ENCODE results near the gene IGSF21. TPM values are rescaled to one million over a fixed set of nuclear protein-coding genes. Genes with fewer than 3 reads are reported as not detected.

IGSF21 gene
- total and polyA plus RNA-seq, 2 of the 8 experiments (the other 6 are each of a cell fraction or from before 2014, with no cell fraction given), result 22.5 to 28.5 TPM

DNA sequence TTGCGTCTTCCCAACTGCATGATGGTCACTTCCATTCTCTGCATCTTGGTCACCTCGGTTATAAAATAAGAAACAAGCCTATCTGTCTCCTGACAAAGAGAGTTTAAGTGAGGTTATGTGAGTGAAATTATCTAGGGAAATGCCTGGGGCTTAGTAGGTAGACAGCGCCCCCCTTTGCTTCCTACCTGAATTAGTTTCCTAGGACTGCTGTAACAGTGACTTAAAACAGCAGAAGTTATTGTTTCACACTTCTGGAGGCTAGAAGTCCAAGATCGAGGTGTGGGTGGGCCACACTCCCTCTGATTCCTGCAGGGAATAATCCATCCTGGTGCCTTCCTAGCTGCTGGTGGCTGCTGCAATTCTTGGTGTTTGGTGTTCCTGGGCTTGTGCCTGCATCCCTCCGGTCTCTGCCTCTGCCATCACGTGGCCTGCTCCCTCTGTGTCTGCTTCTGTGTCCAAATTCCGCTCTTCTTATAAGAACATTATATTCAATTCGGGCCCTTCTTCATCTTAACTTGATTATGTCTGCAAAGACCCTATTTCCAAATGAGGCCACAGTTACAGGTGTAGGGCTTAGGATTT lies 92.6 kb downstream of the IGSF21 start:
- no peak overlapping the region for H3K27ac ChIP-seq (ENCODE audit: low read depth, low read length)
- no peaks in the 10 kb centered on the region for H4K20me1 ChIP-seq (replicated peaks in 1 of 2; ENCODE audit: control insufficient read depth in 1 of 2, insufficient read depth in 2 of 2, low read length in 2 of 2)
- no peaks in the 10 kb centered on the region for H3K23me2 ChIP-seq (ENCODE audit: low read depth, low read length)
- no peak overlapping the region for H3K14ac ChIP-seq (ENCODE audit: insufficient read length)
- no peak overlapping the region for H2BK120ac ChIP-seq (replicated peaks; ENCODE audit: low read depth, low read length)
- no peak overlapping the region for H3K23ac ChIP-seq (ENCODE audit: insufficient read length)
- POLR2A ChIA-PET (ENCODE audit: partially characterized antibody), result no interaction called here
- H3K18ac ChIP-seq (ENCODE audit: extremely low read depth, low read length), result peak overlapping the region; percentile 52
- H3K9me3 ChIP-seq (ENCODE audit: insufficient read depth in 2 of 2, low read depth in 1 of 2, low read length in 1 of 2), result no peaks in the 10 kb centered on the region
- no peak overlapping the region for H4K5ac ChIP-seq (ENCODE audit: insufficient read length, low read depth, low read length)
- no peak overlapping the region for H2AK5ac ChIP-seq (ENCODE audit: low read depth, low read length)
- DNase-seq (ENCODE audit: low read depth in 1 of 2, low spot score in 2 of 2) (peak in 1 of 2 experiments; percentile 59), FAIRE-seq (peak; percentile 65)
- CTCF ChIA-PET (ENCODE audit: partially characterized antibody), result interaction anchor here (0.6 to 3.6 kb wide), 39 partner anchors 11 to 538 kb away, joined by 3 to 26 read pairs (median 4); no protein-coding TSS in a partner anchor
- H3K79me2 ChIP-seq (ENCODE audit: control insufficient read depth in 1 of 2, insufficient read depth in 2 of 2, low read length in 2 of 2), result no peaks in the 10 kb centered on the region
- H2BK15ac ChIP-seq (ENCODE audit: low read length), result 0 out of 2 replicates have a peak overlapping the region, but pooled peaks have one; percentile 36
- peak overlapping the region; percentile 85 for H4K91ac ChIP-seq (replicated peaks; ENCODE audit: insufficient read length, low read length)
- H4K8ac ChIP-seq (ENCODE audit: extremely low read depth, insufficient read depth, low read length), result no peak overlapping the region
- H3K4me2 ChIP-seq (ENCODE audit: insufficient read depth in 1 of 2, low read depth in 2 of 2, low read length in 2 of 2), result 0 out of 4 replicates have a peak overlapping the region, but pooled peaks of 1 of the 2 experiments have one; percentile 2
- WGBS, 2 experiments (ENCODE audit: extremely low coverage in 1 of 2, insufficient coverage in 1 of 2, insufficient read length in 1 of 2, insufficient replicate concordance in 2 of 2, low coverage in 1 of 2, low lambda C conversion rate in 2 of 2, missing lambda C conversion rate in 1 of 2), result 74% methylated on average over 8 of the region's 8 CpGs; no CpG with 5 or more reads in 1 of the 2 experiments
- H3K36me3 ChIP-seq (ENCODE audit: control insufficient read depth in 2 of 4, insufficient read depth in 4 of 4, low read length in 3 of 4), result no peaks in the 10 kb centered on the region
- H2BK5ac ChIP-seq (ENCODE audit: low read depth, low read length), result peak overlapping the region; percentile 44; the same call in 1 of the 2 replicates
- no peak overlapping the region for H3K56ac ChIP-seq (replicated peaks; ENCODE audit: insufficient read length, low read depth, low read length)
- H2AFZ ChIP-seq (ENCODE audit: low read length), result no peak overlapping the region
- H3K4ac ChIP-seq (replicated peaks; ENCODE audit: insufficient read length, low read depth, low read length), result no peak overlapping the region
- no peak overlapping the region for H3K4me3 ChIP-seq (ENCODE audit: extremely low read depth in 1 of 4, insufficient read depth in 2 of 4, low read depth in 3 of 4, low read length in 4 of 4)
- H3K79me1 ChIP-seq (ENCODE audit: low read depth, low read length), result no peaks in the 10 kb centered on the region; the same call in 1 of the 2 replicates
- H3K27me3 ChIP-seq (replicated peaks in 1 of 4; ENCODE audit: control insufficient read depth in 3 of 4, extremely low read depth in 1 of 4, insufficient read depth in 3 of 4, low read length in 3 of 4), result no peaks in the 10 kb centered on the region
- no peak overlapping the region for H2BK20ac ChIP-seq (ENCODE audit: low read length)
- no peak overlapping the region for H2BK12ac ChIP-seq (ENCODE audit: low read depth, low read length)
- H3K9ac ChIP-seq (replicated peaks in 1 of 4; ENCODE audit: extremely low read depth in 1 of 4, low read depth in 3 of 4, low read length in 3 of 4), result no peak overlapping the region
- peaks cover 6 to 15% (median 10%) of the 10 kb centered on the region in 4 experiments for H3K4me1 ChIP-seq (replicated peaks in 1 of 4; ENCODE audit: control insufficient read depth in 3 of 4, insufficient read depth in 4 of 4, low read length in 3 of 4)
- TF ChIP-seq CBX8 (IDR thresholded peaks at IDR 0.05; ENCODE audit: borderline replicate concordance, low read depth, low read length), result no peak
- TF ChIP-seq, protein P1, sequence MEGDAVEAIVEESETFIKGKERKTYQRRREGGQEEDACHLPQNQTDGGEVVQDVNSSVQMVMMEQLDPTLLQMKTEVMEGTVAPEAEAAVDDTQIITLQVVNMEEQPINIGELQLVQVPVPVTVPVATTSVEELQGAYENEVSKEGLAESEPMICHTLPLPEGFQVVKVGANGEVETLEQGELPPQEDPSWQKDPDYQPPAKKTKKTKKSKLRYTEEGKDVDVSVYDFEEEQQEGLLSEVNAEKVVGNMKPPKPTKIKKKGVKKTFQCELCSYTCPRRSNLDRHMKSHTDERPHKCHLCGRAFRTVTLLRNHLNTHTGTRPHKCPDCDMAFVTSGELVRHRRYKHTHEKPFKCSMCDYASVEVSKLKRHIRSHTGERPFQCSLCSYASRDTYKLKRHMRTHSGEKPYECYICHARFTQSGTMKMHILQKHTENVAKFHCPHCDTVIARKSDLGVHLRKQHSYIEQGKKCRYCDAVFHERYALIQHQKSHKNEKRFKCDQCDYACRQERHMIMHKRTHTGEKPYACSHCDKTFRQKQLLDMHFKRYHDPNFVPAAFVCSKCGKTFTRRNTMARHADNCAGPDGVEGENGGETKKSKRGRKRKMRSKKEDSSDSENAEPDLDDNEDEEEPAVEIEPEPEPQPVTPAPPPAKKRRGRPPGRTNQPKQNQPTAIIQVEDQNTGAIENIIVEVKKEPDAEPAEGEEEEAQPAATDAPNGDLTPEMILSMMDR (IDR thresholded peaks at IDR 0.05; ENCODE audit: control extremely low read depth in 1 of 3, insufficient read depth in 1 of 3, low read depth in 1 of 3, low read length in 3 of 3), result peak in 2 of 3 experiments; percentile 60 to 74; a peak in 3 of 4 replicates
- TF ChIP-seq POLR2A (IDR thresholded peaks at IDR 0.05; ENCODE audit: control extremely low read depth in 1 of 2, low read depth in 2 of 2, low read length in 2 of 2), result no peak
- no peak for TF ChIP-seq CTBP2 (IDR thresholded peaks at IDR 0.05; ENCODE audit: borderline replicate concordance, insufficient read depth, insufficient read length, low read length)
- TF ChIP-seq SP2 (IDR thresholded peaks at IDR 0.05; ENCODE audit: low read length), result no peak
- TF ChIP-seq SP1 (IDR thresholded peaks at IDR 0.05; ENCODE audit: low read depth, low read length), result no peak
- TF ChIP-seq EZH2 (IDR thresholded peaks at IDR 0.05; ENCODE audit: low read depth, low read length, severe bottlenecking), result no peak
- TF ChIP-seq, protein P2, sequence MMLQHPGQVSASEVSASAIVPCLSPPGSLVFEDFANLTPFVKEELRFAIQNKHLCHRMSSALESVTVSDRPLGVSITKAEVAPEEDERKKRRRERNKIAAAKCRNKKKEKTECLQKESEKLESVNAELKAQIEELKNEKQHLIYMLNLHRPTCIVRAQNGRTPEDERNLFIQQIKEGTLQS (IDR thresholded peaks at IDR 0.05; ENCODE audit: insufficient read depth, low read depth, low read length), result no peak
- no peak for TF ChIP-seq HDAC6 (IDR thresholded peaks at IDR 0.05; ENCODE audit: low read depth, low read length)
